Measurements from ENCODE around the gene PDE6A.
A peak's percentile ranks its signal among the peaks of the same experiment; 100 is the strongest.

Gene PDE6A

GRCh38 chr5:149944666-149945065 is at the start of gene PDE6A:
TSS of gene PDE6A (minus strand) at chr5:149944793. CDS start at chr5:149944673, 120 bp downstream.
- no peak for DNase-seq

DNA sequence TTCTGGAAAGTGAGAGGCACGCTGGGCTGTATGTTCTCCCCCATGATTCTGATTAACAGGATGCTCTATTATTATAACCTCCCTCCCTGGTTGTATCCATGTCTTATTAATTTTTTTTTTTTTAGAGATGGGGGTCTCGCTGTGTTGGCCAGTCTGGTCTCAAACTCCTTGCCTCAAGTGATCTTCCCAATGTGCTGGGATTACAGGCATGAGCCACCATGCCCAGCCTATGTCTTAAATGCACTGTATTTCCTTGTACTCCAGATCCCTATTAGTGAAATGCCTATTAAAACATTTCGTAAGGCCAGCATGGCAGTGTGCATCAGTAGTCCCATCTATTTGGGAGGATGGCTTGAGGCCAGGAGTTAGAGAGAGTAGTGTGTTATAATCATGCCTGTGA is 48.9 kb upstream of the PDE6A start:
- no peak for DNase-seq

DNA sequence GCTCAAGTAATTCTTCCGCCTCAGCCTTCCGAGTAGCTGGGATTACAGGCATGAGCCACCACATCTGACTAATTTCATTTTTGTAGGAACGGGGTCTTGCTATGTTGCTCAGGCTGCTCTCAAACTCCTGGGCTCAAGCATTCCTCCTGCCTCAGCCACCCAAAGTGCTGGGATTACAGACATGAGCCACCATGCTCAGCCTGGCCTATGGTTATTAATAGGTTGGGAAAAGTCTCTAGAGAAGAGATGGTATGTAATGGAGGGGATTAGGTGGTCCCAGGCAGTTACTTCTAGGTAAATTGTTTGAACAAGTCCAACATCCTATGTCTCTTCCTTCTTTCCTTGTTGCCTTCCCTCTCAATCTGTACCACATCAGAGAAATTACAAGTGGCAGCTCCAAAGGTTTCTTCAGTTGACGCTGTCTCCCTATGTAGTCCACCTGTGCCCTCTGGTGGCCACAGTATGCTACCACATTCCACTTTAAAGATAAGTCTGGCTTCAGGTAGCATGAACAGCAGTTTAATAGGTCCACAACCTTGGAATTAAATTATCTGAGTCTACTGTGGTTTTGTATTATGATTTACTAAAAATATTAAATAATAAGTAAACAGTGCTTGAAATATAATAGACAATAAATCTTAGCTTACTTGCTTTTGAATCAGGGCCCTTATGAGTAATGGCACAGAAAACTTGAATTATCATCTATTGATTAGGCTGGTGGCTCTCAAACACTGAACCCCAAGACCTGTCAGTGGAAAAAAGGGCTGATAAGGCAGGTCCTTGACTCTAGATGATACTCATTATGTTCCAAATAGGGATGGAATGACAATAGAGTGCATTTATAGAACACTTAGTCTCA is 46.2 kb upstream of the PDE6A start:
- DNase-seq = peak; percentile 60

GRCh38 chr5:149988126-149988525 is 43.5 kb upstream of the PDE6A start:
- DNase-seq = no peak

- no peak for DNase-seq
Measured at GRCh38 chr5:149982505-149982904, 37.9 kb upstream of the PDE6A start.

GRCh38 chr5:149981206-149981605 is 36.6 kb upstream of the PDE6A start:
- DNase-seq = no peak

DNA sequence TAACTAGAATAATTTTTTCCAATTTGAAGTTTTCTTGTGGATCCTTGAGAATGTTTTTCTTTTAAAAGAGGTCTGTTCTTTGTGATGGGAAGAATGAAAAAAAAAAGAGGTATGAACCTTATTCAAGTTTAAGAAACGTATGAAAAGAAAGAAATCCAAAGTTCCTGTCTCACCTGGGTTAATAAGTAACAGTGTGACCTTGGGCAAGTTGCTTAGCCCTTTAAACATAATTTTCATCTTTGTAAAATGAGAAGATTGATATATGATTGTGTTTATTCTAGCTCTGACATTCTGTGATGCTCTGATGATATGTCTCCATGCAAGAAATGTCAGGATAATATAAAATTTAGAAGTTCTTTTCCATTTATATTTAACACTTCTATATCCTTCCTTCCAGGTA is 35.3 kb upstream of the PDE6A start:
- no peak for DNase-seq

- DNase-seq = no peak
Measured at GRCh38 chr5:149975409-149975808, 30.8 kb upstream of the PDE6A start.

DNA sequence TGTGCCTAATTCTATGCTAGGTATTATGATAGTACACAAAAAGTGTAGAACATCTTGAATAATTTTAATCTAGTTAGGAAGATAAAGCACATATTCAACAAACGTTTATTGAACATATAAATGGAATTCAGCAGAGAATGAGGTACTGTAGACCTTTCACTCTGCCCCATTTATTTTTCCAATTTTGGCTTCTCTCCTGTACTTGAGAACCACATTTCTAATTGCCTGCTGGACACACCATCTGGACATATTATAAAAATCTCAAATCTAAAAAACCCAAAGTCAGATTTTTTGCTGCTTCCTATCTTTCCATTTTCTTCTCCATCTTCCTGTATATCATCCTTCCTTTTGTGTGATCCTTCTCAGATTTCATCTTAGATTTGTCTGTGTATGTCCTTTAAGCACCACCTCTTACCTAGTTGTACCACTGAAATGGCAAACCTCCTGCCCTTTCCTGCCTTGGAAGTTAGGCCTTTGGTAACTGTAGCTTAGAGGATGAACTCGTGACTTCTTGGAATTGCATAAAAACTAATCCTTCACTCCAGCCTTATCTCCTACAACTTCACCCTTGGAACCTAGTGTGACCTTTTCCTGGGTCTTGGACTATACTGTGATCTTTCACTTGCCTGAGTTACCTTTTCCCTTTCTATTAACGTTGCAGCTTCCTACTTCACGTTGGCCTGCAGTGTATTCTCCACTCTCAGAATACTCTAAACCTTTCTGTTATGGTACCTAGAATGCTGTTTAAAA is 24.8 kb upstream of the PDE6A start:
- no peak for DNase-seq

DNA sequence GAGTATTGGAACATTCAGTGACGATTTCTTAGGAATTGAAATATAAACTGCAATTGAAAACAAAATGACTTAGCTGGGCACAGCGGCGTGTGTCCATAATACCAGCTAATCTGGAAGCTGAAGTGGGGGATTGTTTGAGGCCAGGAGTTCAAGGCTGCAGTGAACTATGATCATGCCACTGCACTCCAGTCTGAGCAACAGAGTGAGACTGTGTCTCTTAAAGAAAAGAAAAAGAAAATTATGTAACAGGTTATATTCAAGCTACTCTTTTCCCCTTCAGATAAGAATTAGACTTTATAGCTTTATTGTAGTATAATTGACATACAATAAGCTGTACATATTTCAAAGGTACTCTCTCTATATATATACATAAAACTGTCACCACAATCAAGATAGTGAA is 22.4 kb upstream of the PDE6A start:
- DNase-seq = no peak

DNA sequence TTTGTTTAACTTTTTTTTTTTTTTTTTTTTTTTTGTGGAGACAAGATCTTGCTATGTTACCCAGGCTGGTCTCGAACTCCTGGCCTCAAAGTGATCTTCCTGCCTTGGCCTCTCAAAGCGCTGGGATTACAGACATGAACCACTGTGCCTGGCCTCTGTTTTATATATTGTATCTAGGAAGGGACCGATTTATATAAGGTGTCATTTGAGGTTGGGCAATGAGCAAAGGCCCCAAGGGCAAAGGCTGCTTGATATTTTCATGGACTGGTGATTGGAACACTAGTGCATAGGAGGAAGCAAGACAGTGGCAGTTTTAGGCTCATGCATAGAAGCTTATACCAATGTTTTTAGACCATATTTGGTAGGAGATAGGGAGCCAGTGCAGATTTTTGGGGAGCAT is 19.1 kb upstream of the PDE6A start:
- DNase-seq = no peak

GRCh38 chr5:149962601-149963300 is 18.2 kb upstream of the PDE6A start:
- no peak for DNase-seq

DNA sequence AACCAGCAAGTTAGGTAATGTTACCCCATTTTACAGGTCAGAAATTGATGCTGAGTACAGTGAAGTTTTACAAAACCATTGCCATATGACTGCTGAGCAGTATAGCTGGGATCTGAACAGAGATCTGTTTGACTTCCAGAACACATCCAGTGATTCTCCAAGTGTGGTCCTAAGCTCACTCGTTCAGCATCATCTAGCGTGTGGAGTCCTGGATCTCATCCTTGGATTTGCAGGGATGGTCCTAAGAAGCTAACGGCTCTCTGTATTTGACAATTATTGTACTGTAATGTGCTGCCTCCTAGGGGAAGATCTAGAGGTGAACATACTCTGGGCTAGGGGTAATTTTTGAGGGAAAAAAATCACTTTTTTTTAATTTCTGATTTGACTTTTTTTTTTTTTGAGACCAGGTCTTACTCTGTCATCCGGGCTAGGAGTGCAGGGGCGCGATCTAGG is 17.4 kb upstream of the PDE6A start:
- no peak for DNase-seq

DNA sequence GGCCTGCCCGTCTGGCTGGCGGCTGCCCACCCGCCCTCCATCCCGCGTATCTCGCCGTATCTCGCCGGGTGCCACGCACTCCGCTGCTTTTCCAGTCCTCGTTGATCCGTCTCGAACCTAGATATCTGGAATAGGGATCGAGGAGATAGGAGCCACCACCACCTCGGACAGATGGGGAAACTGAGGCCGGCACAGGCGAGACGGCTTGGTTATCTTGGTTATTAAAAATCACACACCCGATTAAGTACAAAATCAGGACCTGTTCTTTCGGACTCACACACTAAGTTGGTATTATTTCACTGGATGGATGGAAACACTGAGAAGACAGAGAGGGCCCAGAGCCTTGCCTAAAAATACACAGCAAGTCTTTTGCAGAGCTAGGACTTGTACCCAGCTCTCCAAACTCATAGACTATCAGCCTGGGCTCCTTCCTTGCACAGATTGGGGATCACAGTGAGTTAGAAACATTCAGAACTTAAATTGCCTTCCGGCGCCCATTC is 16.6 kb upstream of the PDE6A start:
- no peak for DNase-seq

- peak; percentile 91 for DNase-seq
Measured at GRCh38 chr5:149960272-149961185, 15.9 kb upstream of the PDE6A start, which contains the start of gene SLC26A2. TSS of gene SLC26A2 (plus strand) at chr5:149960758. CDS start at chr5:149977653, 16,895 bp downstream.

- peak; percentile 25 for DNase-seq
Measured at GRCh38 chr5:149959406-149960236, 15.0 kb upstream of the PDE6A start.

GRCh38 chr5:149957855-149958254 is 13.3 kb upstream of the PDE6A start:
- DNase-seq = no peak

- no peak for DNase-seq
Measured at GRCh38 chr5:149956685-149957084, 12.1 kb upstream of the PDE6A start.

- no peak for DNase-seq
Measured at GRCh38 chr5:149954798-149955197, 10.2 kb upstream of the PDE6A start.

GRCh38 chr5:149953436-149954121 is 9.0 kb upstream of the PDE6A start:
- no peak for DNase-seq
